CD14-positive monocyte (primary cell): Measurements from ENCODE around the gene HMG20B. TPM values are rescaled to one million over a fixed set of nuclear protein-coding genes. Genes with fewer than 3 reads are reported as not detected.

Experiments used
- DNase-seq, 3 donors: peaks; one replicate each; pipeline ENCODE4 v3.0.0-alpha.2; 2011 to 2022
- H2AFZ ChIP-seq: 2 replicates; pipeline ENCODE4 v1.6.0; 2012; ENCODE audit warnings: mild to moderate bottlenecking, low read depth, low read length, inconsistent platforms; ENCODE audit not compliant: insufficient read depth, poor library complexity, severe bottlenecking
- H3K27ac ChIP-seq, 2 donors: 1 replicate in 1 of 2; 2 replicates in 1 of 2; pipeline ENCODE4 v1.5.1; 2012 to 2013; ENCODE audit warnings: low read length in 2 of 2, control low read depth in 1 of 2, inconsistent platforms in 1 of 2, low read depth in 1 of 2, mild to moderate bottlenecking in 1 of 2
- H3K27me3 ChIP-seq, 2 donors: one replicate each; pipeline versions ENCODE4 v1.6.0 to v1.6.1; 2011 to 2013; ENCODE audit warnings: low read length in 2 of 2; ENCODE audit not compliant: control insufficient read depth in 2 of 2, insufficient read depth in 2 of 2
- H3K36me3 ChIP-seq, 2 donors: replicated peaks in 1 of 2; 1 replicate in 1 of 2; 2 replicates in 1 of 2; pipeline versions ENCODE4 v1.5.1 to v1.6.1; 2012 to 2013; ENCODE audit warnings: low read length in 2 of 2, control low read depth in 1 of 2, inconsistent platforms in 1 of 2, mild to moderate bottlenecking in 1 of 2; ENCODE audit not compliant: insufficient read depth in 2 of 2, control insufficient read depth in 1 of 2
- H3K4me1 ChIP-seq, 2 donors: 1 replicate in 1 of 2; 2 replicates in 1 of 2; pipeline versions ENCODE4 v1.5.1 to v1.6.1; 2012 to 2013; ENCODE audit warnings: low read length in 2 of 2, control low read depth in 1 of 2, inconsistent platforms in 1 of 2, mild to moderate bottlenecking in 1 of 2, moderate library complexity in 1 of 2; ENCODE audit not compliant: insufficient read depth in 2 of 2, control insufficient read depth in 1 of 2
- H3K4me2 ChIP-seq: replicated peaks from 2 replicates; pipeline ENCODE3; 2012; ENCODE audit warnings: low read length, moderate library complexity, mild to moderate bottlenecking; ENCODE audit not compliant: poor library complexity, severe bottlenecking; ENCODE audit errors: extremely low read depth
- H3K4me3 ChIP-seq, 3 experiments: fragments of 200-600 bp in 1 of 3; sonication (generic) in 1 of 3; replicated peaks in 1 of 3; 1 replicate in 2 of 3; 2 replicates in 1 of 3; pipeline ENCODE4 v1.5.1; 2011 to 2013; ENCODE audit warnings: low read length in 3 of 3, mild to moderate bottlenecking in 3 of 3, control low read depth in 2 of 3, low read depth in 2 of 3, inconsistent platforms in 1 of 3, moderate library complexity in 1 of 3
- H3K79me2 ChIP-seq: 2 replicates; pipeline ENCODE4 v1.6.0; 2012; ENCODE audit warnings: mild to moderate bottlenecking, control low read depth, inconsistent platforms, low read length, moderate library complexity; ENCODE audit not compliant: insufficient read depth
- H3K9ac ChIP-seq: 2 replicates; pipeline ENCODE4 v1.6.0; 2017; ENCODE audit warnings: low read length, mild to moderate bottlenecking; ENCODE audit not compliant: insufficient read depth, poor library complexity, severe bottlenecking
- H3K9me3 ChIP-seq, 2 donors: replicated peaks in 1 of 2; 1 replicate in 1 of 2; 2 replicates in 1 of 2; pipeline versions ENCODE4 v1.5.1 to v1.6.1; 2012 to 2013; ENCODE audit warnings: low read length in 2 of 2, control low read depth in 1 of 2; ENCODE audit not compliant: control insufficient read depth in 1 of 2, insufficient read depth in 1 of 2
- H4K20me1 ChIP-seq: 2 replicates; pipeline ENCODE4 v1.6.0; 2012; ENCODE audit warnings: mild to moderate bottlenecking, low read length, control low read depth, moderate library complexity; ENCODE audit not compliant: insufficient read depth
- H3K27ac Mint-ChIP-seq, 7 donors: one replicate each; pipeline ENCODE4 v1.8.0; 2020; ENCODE audit warnings: mild to moderate bottlenecking in 7 of 7, mixed read lengths in 7 of 7, moderate library complexity in 6 of 7, inconsistent platforms in 2 of 7
- H3K27me3 Mint-ChIP-seq, 3 donors: one replicate each; pipeline ENCODE4 v1.8.0; 2021 to 2022; ENCODE audit warnings: low read depth in 3 of 3, mild to moderate bottlenecking in 3 of 3, mixed read lengths in 3 of 3, moderate library complexity in 3 of 3, inconsistent platforms in 1 of 3
- H3K36me3 Mint-ChIP-seq, 2 donors: one replicate each; pipeline ENCODE4 v1.8.0; 2020; ENCODE audit warnings: mixed read lengths in 2 of 2, inconsistent platforms in 1 of 2, mild to moderate bottlenecking in 1 of 2
- H3K4me1 Mint-ChIP-seq: one replicate; pipeline ENCODE4 v1.8.0; 2020; ENCODE audit warnings: mild to moderate bottlenecking, mixed read lengths
- H3K4me3 Mint-ChIP-seq, 2 donors: one replicate each; pipeline ENCODE4 v1.8.0; 2020; ENCODE audit warnings: mild to moderate bottlenecking in 2 of 2, mixed read lengths in 2 of 2, moderate library complexity in 1 of 2
- H3K9me3 Mint-ChIP-seq, 7 donors: one replicate each; pipeline ENCODE4 v1.8.0; 2020 to 2022; ENCODE audit warnings: mixed read lengths in 7 of 7, mild to moderate bottlenecking in 6 of 7, moderate library complexity in 6 of 7, inconsistent platforms in 2 of 7
- CTCF ChIP-seq: fragments of 200-600 bp; IDR thresholded peaks from one replicate; pipeline ENCODE4 v1.8.0; 2022; ENCODE audit warnings: antibody characterized with exemption, mild to moderate bottlenecking
- WGBS: methylation state at CpG from one replicate; pipeline ENCODE4 v1.1.5; 2013; ENCODE audit warnings: missing lambda C conversion rate; ENCODE audit not compliant: insufficient coverage; 5-methylcytosine and 5-hydroxymethylcytosine counted together
- intact Hi-C, 2 donors: fragments of 100-400 bp; cut with micrococcal nuclease; formaldehyde crosslinking; loops; one replicate each; pipeline versions ENCODE4 v1.15.0 to v1.15.1; 2023
- polyA plus RNA-seq, 3 donors: library from polyadenylated mRNA; depleted of rRNA in 1 of 3; unstranded in 2 of 3; stranded (reverse) in 1 of 3; fragments of 300-500 nt in 2 of 3; fragments of >200 nt in 1 of 3; fragmentation: Illumina TruSeq in 2 of 3; gene quantifications; 1 replicate in 2 of 3; 2 replicates in 1 of 3; pipeline ENCODE4 v1.2.3, GENCODE V29; 2012 to 2021

HMG20B gene
- polyA plus RNA-seq, 3 donors = 52.4 to 58.8 (median 56.5) TPM

- no peak for DNase-seq
- H3K79me2 ChIP-seq = peaks cover 27% of the 10 kb centered on the region
- no peak overlapping the region for H3K4me3 Mint-ChIP-seq
- intact Hi-C loops = no loop called here
- H2AFZ ChIP-seq = no peak overlapping the region
- no peak for TF ChIP-seq CTCF
- H3K4me2 ChIP-seq = no peak overlapping the region
- H3K36me3 Mint-ChIP-seq = peaks cover 26 to 50% of the 10 kb centered on the region in 2 donors
- no peak overlapping the region for H3K4me3 ChIP-seq
- H3K27ac Mint-ChIP-seq = no peak overlapping the region
- no peaks in the 10 kb centered on the region for H3K27me3 Mint-ChIP-seq
- 96% methylated on average over 34 of the region's 34 CpGs for WGBS
- H3K9ac ChIP-seq = no peak overlapping the region
- H3K27me3 ChIP-seq = no peaks in the 10 kb centered on the region
- H3K9me3 Mint-ChIP-seq = no peaks in the 10 kb centered on the region
- no peaks in the 10 kb centered on the region for H3K9me3 ChIP-seq
- peaks cover 37 to 50% of the 10 kb centered on the region in 2 donors for H3K36me3 ChIP-seq
- H3K4me1 Mint-ChIP-seq = peaks cover 21% of the 10 kb centered on the region
- H4K20me1 ChIP-seq = peaks cover 34% of the 10 kb centered on the region
- H3K4me1 ChIP-seq = peaks cover 17 to 25% of the 10 kb centered on the region in 2 donors
- no peak overlapping the region for H3K27ac ChIP-seq
Observed at GRCh38 chr19:3623716-3624115, 51.0 kb downstream of the HMG20B start.

- intact Hi-C loops = loop anchor here (2.0 to 5.0 kb wide), 3 partner anchors 53 to 79 kb away; partner anchors contain the start of genes HMG20B (in 1 of the 2) and MFSD12 (in 1 of the 2)
Observed at GRCh38 chr19:3625996-3626472, 53.3 kb downstream of the HMG20B start.

More at GRCh38 chr19:3625996-3626472, 53.3 kb downstream of the HMG20B start:
- Histone ChIP-seq H3K36me3 (peaks cover 20 to 34% of the 10 kb centered on the region in 2 donors), H3K27me3 (no peaks in the 10 kb centered on the region), H3K9ac (peak overlapping the region; percentile 89), H2AFZ (peak overlapping the region; percentile 93), H4K20me1 (peaks cover 31% of the 10 kb centered on the region), H3K79me2 (peaks cover 27% of the 10 kb centered on the region), H3K4me3 (peak overlapping the region; percentile 64 to 98 (median 92)), H3K27ac (peak overlapping the region in 1 of 2 donors; percentile 91), H3K4me2 (peak overlapping the region; percentile 98), H3K9me3 (no peaks in the 10 kb centered on the region), H3K4me1 (peaks cover 17 to 25% of the 10 kb centered on the region in 2 donors)
- no peak for TF ChIP-seq CTCF
- H3K4me1 Mint-ChIP-seq = peaks cover 21% of the 10 kb centered on the region
- 2% methylated on average over 21 of the region's 21 CpGs for WGBS
- H3K9me3 Mint-ChIP-seq = no peaks in the 10 kb centered on the region
- H3K4me3 Mint-ChIP-seq = peak overlapping the region; percentile 95 to 98
- H3K27me3 Mint-ChIP-seq = no peaks in the 10 kb centered on the region
- DNase-seq = no peak
- peaks cover 19 to 39% of the 10 kb centered on the region in 2 donors for H3K36me3 Mint-ChIP-seq
- H3K27ac Mint-ChIP-seq = peak overlapping the region; percentile 30 to 99 (median 96)
